Liver (tissue), 9 donors: Measurements from ENCODE around the gene TPK1. TPM values are rescaled to one million over a fixed set of nuclear protein-coding genes. Genes with fewer than 3 reads are reported as not detected.

Source experiments
- DNase-seq: peaks from one replicate; pipeline ENCODE4 v3.0.0-alpha.2; 2017; ENCODE audit warnings: low spot score
- H3K27ac ChIP-seq, 2 donors: one replicate each; pipeline ENCODE4 v1.7.0; 2013; ENCODE audit warnings: inconsistent platforms in 2 of 2, low read length in 2 of 2, control low read depth in 1 of 2, low read depth in 1 of 2, mild to moderate bottlenecking in 1 of 2
- H3K27me3 ChIP-seq, 4 donors: one replicate each; pipeline versions ENCODE4 v1.6.1 to v1.7.0; 2013; ENCODE audit warnings: low read length in 3 of 4, inconsistent platforms in 1 of 4, mild to moderate bottlenecking in 1 of 4, moderate library complexity in 1 of 4; ENCODE audit not compliant: control insufficient read depth in 4 of 4, insufficient read depth in 4 of 4
- H3K36me3 ChIP-seq, 4 donors: one replicate each; pipeline versions ENCODE4 v1.6.1 to v1.7.0; 2013; ENCODE audit warnings: low read length in 3 of 4, mild to moderate bottlenecking in 3 of 4, low read depth in 1 of 4, moderate library complexity in 1 of 4; ENCODE audit not compliant: control insufficient read depth in 4 of 4, insufficient read depth in 3 of 4
- H3K4me1 ChIP-seq, 4 donors: one replicate each; pipeline versions ENCODE4 v1.6.1 to v1.7.0; 2013; ENCODE audit warnings: low read length in 3 of 4, mild to moderate bottlenecking in 3 of 4, moderate library complexity in 1 of 4; ENCODE audit not compliant: control insufficient read depth in 4 of 4, insufficient read depth in 4 of 4
- H3K4me3 ChIP-seq, 3 donors: one replicate each; pipeline versions ENCODE4 v1.6.1 to v1.7.0; 2013; ENCODE audit warnings: low read length in 3 of 3, control low read depth in 1 of 3, low read depth in 1 of 3, mild to moderate bottlenecking in 1 of 3
- H3K9ac ChIP-seq, 2 donors: one replicate each; pipeline ENCODE4 v1.7.0; 2013; ENCODE audit warnings: low read length in 2 of 2, mild to moderate bottlenecking in 2 of 2, moderate library complexity in 2 of 2, control low read depth in 1 of 2, low read depth in 1 of 2
- H3K9me3 ChIP-seq, 4 donors: one replicate each; pipeline versions ENCODE4 v1.6.1 to v1.7.0; 2013; ENCODE audit warnings: low read length in 3 of 4; ENCODE audit not compliant: control insufficient read depth in 4 of 4
- ATF3 ChIP-seq: IDR thresholded peaks from 2 replicates; pipeline ENCODE4 v1.6.1; 2016; ENCODE audit warnings: antibody characterized with exemption
- CTCF ChIP-seq: fragments of 150-350 bp; IDR thresholded peaks from 2 replicates; pipeline ENCODE4 v1.5.1; 2017; ENCODE audit warnings: improper control_type of control experiment, low read depth, low read length; ENCODE audit not compliant: missing input control
- EGR1 ChIP-seq, 2 donors: IDR thresholded peaks; 2 replicates each; pipeline ENCODE4 v1.6.1; 2016 to 2018; ENCODE audit warnings: antibody characterized with exemption in 2 of 2, low read depth in 2 of 2
- FOXA1 ChIP-seq: IDR thresholded peaks from 2 replicates; pipeline ENCODE4 v1.6.1; 2016; ENCODE audit warnings: antibody characterized with exemption
- FOXA2 ChIP-seq: IDR thresholded peaks from 2 replicates; pipeline ENCODE4 v1.6.1; 2016; ENCODE audit warnings: antibody characterized with exemption
- GABPA ChIP-seq, 2 donors: IDR thresholded peaks in 1 of 2; conservative IDR thresholded peaks in 1 of 2; 2 replicates each; pipeline ENCODE4 v1.6.1; 2016; ENCODE audit warnings: antibody characterized with exemption in 2 of 2, mild to moderate bottlenecking in 1 of 2, moderate library complexity in 1 of 2
- HNF4A ChIP-seq, 2 donors: conservative IDR thresholded peaks; 2 replicates each; pipeline ENCODE4 v1.6.1; 2016; ENCODE audit warnings: antibody characterized with exemption in 2 of 2, mild to moderate bottlenecking in 2 of 2
- HNF4G ChIP-seq: IDR thresholded peaks from 2 replicates; pipeline ENCODE4 v1.6.1; 2016; ENCODE audit warnings: antibody characterized with exemption
- MAX ChIP-seq: IDR thresholded peaks from 2 replicates; pipeline ENCODE4 v1.6.1; 2016; ENCODE audit warnings: antibody characterized with exemption
- RAD21 ChIP-seq, 2 donors: IDR thresholded peaks; 2 replicates each; pipeline ENCODE4 v1.6.1; 2016; ENCODE audit warnings: antibody characterized with exemption in 2 of 2, mild to moderate bottlenecking in 2 of 2
- REST ChIP-seq: IDR thresholded peaks from 2 replicates; pipeline ENCODE4 v1.6.1; 2016; ENCODE audit warnings: antibody characterized with exemption, mild to moderate bottlenecking
- RXRA ChIP-seq, 2 donors: IDR thresholded peaks; 2 replicates each; pipeline ENCODE4 v1.6.1; 2017 to 2018; ENCODE audit warnings: antibody characterized with exemption in 2 of 2, mild to moderate bottlenecking in 1 of 2
- SP1 ChIP-seq: IDR thresholded peaks from 2 replicates; pipeline ENCODE4 v1.6.1; 2018; ENCODE audit warnings: antibody characterized with exemption, mild to moderate bottlenecking
- TAF1 ChIP-seq: conservative IDR thresholded peaks from 2 replicates; pipeline ENCODE4 v1.6.1; 2016; ENCODE audit warnings: antibody characterized with exemption, mild to moderate bottlenecking
- YY1 ChIP-seq: IDR thresholded peaks from 2 replicates; pipeline ENCODE4 v1.6.1; 2016; ENCODE audit warnings: antibody characterized with exemption, mild to moderate bottlenecking
- ZBTB33 ChIP-seq: IDR thresholded peaks from 2 replicates; pipeline ENCODE4 v1.6.1; 2016; ENCODE audit warnings: antibody characterized with exemption
- WGBS: extraction: QIAGEN DNeasy Blood & Tissue Kit; methylation state at CpG from one replicate; pipeline ENCODE4 v1.1.7; 2013; 5-methylcytosine and 5-hydroxymethylcytosine counted together
- polyA plus RNA-seq, 2 donors: library from polyadenylated mRNA; stranded (reverse) in 1 of 2; unstranded in 1 of 2; fragments of 200-250 nt in 1 of 2; fragments of >200 nt in 1 of 2; fragmentation: Nextera tagmentation in 1 of 2; extraction: Ambion mirVana in 1 of 2; gene quantifications; one replicate each; pipeline versions ENCODE4 v1.2.1 to v1.2.3, GENCODE V29; 2013 to 2015
- total RNA-seq, 2 donors: library from RNA; depleted of rRNA; stranded (reverse); fragments of >200 nt; gene quantifications; one replicate each; pipeline ENCODE4 v1.2.3, GENCODE V29; 2014
- donor health status: healthy.
- donor health status: healthy.
- donor health status: healthy.
- donor health status: healthy.
- donor health status: healthy.

The TPK1 gene
- total and polyA plus RNA-seq, 4 donors = 2.2 to 7.5 (median 3.3) TPM

- no peak for TF ChIP-seq ZBTB33
- TF ChIP-seq RXRA (IDR thresholded peaks at IDR 0.05) = no peak
- TF ChIP-seq HNF4G = no peak
- TF ChIP-seq HNF4A (conservative IDR thresholded peaks at IDR 0.05) = no peak
- TF ChIP-seq TAF1 = no peak
- no peak for TF ChIP-seq FOXA2
- no peak for TF ChIP-seq SP1
- TF ChIP-seq MAX = no peak
- TF ChIP-seq ATF3 = no peak
Observed at GRCh38 chr7:144500225-144500624, 335.6 kb downstream of the TPK1 start (continued).

GRCh38 chr7:144497282-144497681, 338.6 kb downstream of the TPK1 start:
- Histone ChIP-seq H3K36me3 (no peaks in the 10 kb centered on the region), H3K9me3 (peaks cover 0 to 2% (median 0%) of the 10 kb centered on the region in 4 donors), H3K27me3 (no peaks in the 10 kb centered on the region), H3K4me1 (no peaks in the 10 kb centered on the region), H3K9ac (no peak overlapping the region), H3K27ac (no peak overlapping the region), H3K4me3 (no peak overlapping the region)
- no peak for TF ChIP-seq REST
- no peak for TF ChIP-seq SP1
- TF ChIP-seq ZBTB33 = no peak
- TF ChIP-seq HNF4A (conservative IDR thresholded peaks at IDR 0.05) = no peak
- no peak for DNase-seq
- 75% methylated on average over 1 of the region's 1 CpG for whole genome bisulfite sequencing

- DNase-seq = no peak
- Histone ChIP-seq H3K9ac (no peak overlapping the region), H3K9me3 (peaks cover 0 to 2% (median 0%) of the 10 kb centered on the region in 4 donors), H3K36me3 (no peaks in the 10 kb centered on the region), H3K4me1 (no peaks in the 10 kb centered on the region), H3K4me3 (no peak overlapping the region), H3K27me3 (no peaks in the 10 kb centered on the region), H3K27ac (no peak overlapping the region)
- 87% methylated on average over 1 of the region's 1 CpG for WGBS
- no peak for TF ChIP-seq GABPA (IDR thresholded peaks at IDR 0.05 in 1 of 2, conservative IDR thresholded peaks at IDR 0.05 in 1 of 2)
- TF ChIP-seq RAD21 (IDR thresholded peaks at IDR 0.05) = no peak
- TF ChIP-seq CTCF = no peak
- TF ChIP-seq RXRA (IDR thresholded peaks at IDR 0.05) = no peak
- no peak for TF ChIP-seq EGR1 (IDR thresholded peaks at IDR 0.05; ENCODE audit: low read depth in 2 of 2)
- TF ChIP-seq FOXA1 = no peak
- TF ChIP-seq YY1 = no peak
- no peak for TF ChIP-seq MAX
- no peak for TF ChIP-seq SP1
- no peak for TF ChIP-seq ATF3
- TF ChIP-seq TAF1 = no peak
Observed at GRCh38 chr7:144494355-144494754, 341.5 kb downstream of the TPK1 start.
